Stimulated activated CD4-positive, alpha-beta T cell treated with anti-CD3 and anti-CD28 coated beads, Interleukin-2, amount 100 ng/mL, for 24 hours (primary cell): Measurements from ENCODE around the gene RGS8.

Source experiments
- DNase-seq, 2 donors: peaks; one replicate each; pipeline ENCODE4 v3.0.0-alpha.2; 2020

The RGS8 gene

GRCh38 chr1:182684116-182684828, at the start of gene RGS8:
RGS8 (minus strand) TSS chr1:182684587; CDS start chr1:182669649, 14,938 bp downstream.
- no peak for DNase-seq

GRCh38 chr1:182731852-182732575, 47.6 kb upstream of the RGS8 start:
- DNase-seq = no peak

GRCh38 chr1:182726912-182727311, 42.5 kb upstream of the RGS8 start:
- DNase-seq = no peak

GRCh38 chr1:182725259-182726255, 41.2 kb upstream of the RGS8 start:
- no peak for DNase-seq

- no peak for DNase-seq
These were observed 39.8 kb upstream of the RGS8 start for GRCh38 chr1:182724215-182724614.

- DNase-seq = no peak
These were observed 38.8 kb upstream of the RGS8 start for GRCh38 chr1:182723200-182723599.

- no peak for DNase-seq
These were observed 37.1 kb upstream of the RGS8 start for GRCh38 chr1:182721525-182721924.

- DNase-seq = no peak
These were observed 36.1 kb upstream of the RGS8 start for GRCh38 chr1:182720463-182720862.

GRCh38 chr1:182719553-182719952, 35.2 kb upstream of the RGS8 start:
- no peak for DNase-seq

GRCh38 chr1:182718311-182718710, 33.9 kb upstream of the RGS8 start:
- DNase-seq = no peak

GRCh38 chr1:182716740-182717720, 32.6 kb upstream of the RGS8 start:
- DNase-seq = no peak

GRCh38 chr1:182715531-182715930, 31.1 kb upstream of the RGS8 start:
- DNase-seq = no peak

- no peak for DNase-seq
These were observed 30.2 kb upstream of the RGS8 start for GRCh38 chr1:182714546-182714945.

GRCh38 chr1:182713939-182714338, 29.6 kb upstream of the RGS8 start:
- no peak for DNase-seq

GRCh38 chr1:182713492-182713891, 29.1 kb upstream of the RGS8 start:
- no peak for DNase-seq

GRCh38 chr1:182709855-182710254, 25.5 kb upstream of the RGS8 start:
- DNase-seq = no peak

- no peak for DNase-seq
These were observed 24.9 kb upstream of the RGS8 start for GRCh38 chr1:182709225-182709764.

- no peak for DNase-seq
These were observed 22.7 kb upstream of the RGS8 start for GRCh38 chr1:182707122-182707521.

- no peak for DNase-seq
These were observed 20.3 kb upstream of the RGS8 start for GRCh38 chr1:182704677-182705076.

- no peak for DNase-seq
These were observed 19.2 kb upstream of the RGS8 start for GRCh38 chr1:182703539-182703938.

GRCh38 chr1:182702826-182703524, 18.6 kb upstream of the RGS8 start:
- DNase-seq = no peak
